Inferior parietal cortex (tissue), 1 donor: ENCODE results near the gene EFNA2.

Experiments
- DNase-seq: peaks from one replicate; pipeline ENCODE4 v3.0.0-alpha.2; 2016; ENCODE audit errors: extremely low spot score

The EFNA2 gene

DNA sequence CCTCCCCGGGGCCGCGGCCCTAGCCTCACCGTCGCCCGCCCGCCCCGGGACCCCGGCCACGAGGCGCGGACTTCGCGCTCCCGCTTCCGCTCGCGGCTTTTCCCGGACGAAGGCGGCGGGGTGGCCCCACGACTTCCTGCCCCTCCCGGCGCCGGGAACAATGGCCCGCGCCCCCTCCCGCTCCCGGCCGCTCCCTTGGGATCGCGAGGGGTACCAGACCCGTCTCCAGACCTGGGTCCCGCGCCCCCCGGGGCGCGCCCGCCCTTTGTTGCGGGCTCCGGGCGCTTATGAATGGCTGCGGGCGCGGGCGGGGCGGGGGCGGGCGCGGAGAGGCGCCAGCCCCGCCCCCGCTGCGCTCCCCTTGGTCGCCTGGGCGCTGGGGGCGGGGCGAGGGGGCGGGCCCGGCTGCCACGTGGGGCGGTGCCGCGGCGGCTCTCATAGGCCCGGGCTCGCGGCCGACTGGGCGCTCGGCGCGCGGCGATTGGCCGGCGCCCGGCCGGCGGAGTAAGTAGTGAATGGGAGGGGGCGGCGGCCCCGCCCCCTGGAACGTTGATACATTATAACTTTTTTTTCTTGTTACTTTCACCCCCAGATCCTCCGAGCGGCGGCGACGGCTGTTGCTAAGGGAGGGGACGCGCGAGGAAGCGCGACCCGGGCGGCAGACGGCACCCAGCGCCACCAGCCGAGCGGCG lies 36.2 kb upstream of the EFNA2 start:
- DNase-seq = peak; percentile 87

DNA sequence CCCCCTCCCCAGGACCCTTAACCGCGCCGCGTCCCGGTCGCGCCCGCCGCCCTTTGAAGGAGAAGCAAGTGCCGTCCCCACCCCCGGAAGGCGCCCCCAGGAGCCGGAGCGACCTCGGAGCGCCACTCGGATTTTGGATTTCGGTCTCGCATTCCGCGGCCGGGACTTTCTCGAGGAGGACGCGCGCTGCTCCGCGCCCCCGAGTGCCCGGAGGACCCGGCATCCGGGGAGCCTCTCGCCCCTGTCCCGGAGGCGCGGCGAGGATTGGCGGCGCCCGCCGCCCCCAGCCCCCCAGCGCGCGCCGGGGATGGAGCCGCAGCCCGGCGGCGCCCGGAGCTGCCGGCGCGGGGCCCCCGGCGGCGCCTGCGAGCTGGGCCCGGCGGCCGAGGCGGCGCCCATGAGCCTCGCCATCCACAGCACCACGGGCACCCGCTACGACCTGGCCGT lies 35.7 kb upstream of the EFNA2 start:
- no peak for DNase-seq

DNA sequence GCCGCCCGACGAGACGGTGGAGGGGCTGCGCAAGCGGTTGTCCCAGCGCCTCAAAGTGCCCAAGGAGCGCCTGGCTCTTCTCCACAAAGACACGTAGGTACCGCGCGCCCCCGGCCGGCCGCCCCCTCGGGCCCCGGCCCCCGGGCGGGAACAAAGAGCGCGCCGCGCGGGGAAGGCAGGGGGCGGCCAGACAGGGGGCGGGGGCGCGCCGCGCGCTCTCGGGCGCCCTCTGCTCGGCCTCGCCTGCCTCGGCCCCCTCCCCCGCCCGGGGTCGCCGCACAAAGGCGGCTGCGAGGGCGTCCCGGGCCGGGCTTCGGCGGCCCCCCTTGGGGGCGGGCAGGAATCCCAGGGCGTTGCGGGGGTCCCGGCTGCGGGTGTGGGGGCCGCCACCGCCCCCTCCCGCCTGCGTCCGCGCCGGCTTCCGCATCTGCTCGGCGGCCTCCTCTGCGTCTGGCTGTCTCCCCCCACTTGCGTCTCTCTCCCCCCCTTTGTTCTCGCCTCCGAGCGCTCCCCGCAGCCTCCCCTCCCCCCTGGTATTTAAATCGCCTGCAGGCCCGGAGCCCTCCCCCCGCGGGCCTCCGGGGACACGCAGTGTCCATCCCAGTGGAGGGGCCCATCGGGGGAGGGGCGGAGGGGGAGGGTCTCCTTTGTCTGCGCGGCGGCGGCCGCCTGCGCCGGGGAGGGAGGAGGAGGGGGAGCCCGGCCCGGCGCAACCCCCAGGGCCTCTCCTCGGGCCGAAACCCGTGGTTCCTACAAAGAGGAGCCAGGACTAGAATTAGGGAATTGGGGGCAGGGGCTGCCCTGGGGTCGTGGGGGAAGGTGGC lies 35.0 kb upstream of the EFNA2 start:
- DNase-seq = no peak

DNA sequence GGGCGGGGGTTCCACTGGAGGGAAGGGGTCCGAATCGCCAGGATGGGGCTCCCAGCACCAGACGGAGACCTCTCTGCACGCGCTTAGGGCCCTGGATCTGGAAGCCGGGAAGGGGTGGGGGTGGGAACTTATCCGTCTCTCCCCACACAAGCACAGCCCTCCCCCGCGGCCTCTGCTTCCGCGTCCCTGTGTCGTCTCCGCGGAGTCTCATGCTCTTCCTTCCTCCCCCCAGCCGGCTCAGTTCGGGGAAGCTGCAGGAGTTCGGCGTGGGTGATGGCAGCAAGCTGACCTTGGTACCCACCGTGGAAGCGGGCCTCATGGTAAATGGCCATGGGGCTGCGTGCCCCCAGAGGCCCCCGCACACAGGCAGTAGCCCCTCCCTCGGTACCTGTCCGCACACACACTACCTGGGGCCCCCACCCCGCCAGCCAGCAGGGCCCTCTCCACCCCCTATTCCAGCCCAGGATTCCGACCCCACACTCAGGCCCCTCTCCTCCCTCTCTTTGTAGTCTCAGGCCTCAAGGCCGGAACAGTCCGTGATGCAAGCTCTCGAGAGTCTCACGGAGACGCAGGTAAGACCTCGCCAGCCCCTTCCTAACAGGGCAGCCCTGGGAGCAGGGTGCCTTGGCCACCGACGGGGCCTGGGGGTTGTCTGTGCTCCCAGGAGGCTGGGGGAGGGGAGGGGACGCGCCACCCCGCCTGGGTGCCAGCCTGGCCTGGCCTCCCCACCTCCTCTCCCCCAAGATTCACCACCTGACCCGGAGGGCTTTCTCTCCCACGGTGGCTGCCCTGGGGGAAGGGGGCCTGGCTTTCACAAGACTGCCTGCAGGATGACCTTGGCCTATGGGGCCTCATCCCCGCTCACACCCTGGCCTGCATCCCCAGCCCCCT lies 34.1 kb upstream of the EFNA2 start:
- no peak for DNase-seq

DNA sequence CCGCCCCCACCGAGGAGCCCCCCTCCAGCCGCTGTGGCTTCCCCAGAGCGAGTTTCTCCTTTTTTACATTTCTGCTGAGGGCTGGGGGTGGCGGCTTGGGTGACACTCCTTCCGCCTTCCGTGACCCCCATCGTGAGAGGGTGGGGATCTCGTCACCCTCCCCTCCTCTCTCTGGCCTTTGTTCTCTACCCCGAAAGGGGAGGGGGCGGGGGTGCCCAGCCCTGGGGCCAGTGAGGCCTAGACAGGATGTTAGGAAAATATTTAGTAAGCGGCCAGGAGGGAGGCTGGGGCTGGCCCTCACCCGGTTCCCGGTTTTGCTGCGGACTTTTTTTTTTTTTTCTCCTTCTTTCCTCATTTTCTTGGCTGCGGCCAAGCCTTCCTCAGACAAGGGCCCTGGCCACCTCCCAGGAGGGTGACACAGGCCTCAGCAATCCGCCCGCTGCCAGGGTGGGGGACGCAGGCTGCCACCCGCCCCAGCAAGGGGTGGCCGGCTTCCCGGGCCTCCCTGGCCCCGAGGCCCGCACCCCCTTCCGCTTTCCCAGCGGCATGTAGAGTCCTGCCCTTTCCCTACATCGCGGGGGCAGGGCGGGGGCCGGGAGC lies 33.4 kb upstream of the EFNA2 start:
- no peak for DNase-seq

DNA sequence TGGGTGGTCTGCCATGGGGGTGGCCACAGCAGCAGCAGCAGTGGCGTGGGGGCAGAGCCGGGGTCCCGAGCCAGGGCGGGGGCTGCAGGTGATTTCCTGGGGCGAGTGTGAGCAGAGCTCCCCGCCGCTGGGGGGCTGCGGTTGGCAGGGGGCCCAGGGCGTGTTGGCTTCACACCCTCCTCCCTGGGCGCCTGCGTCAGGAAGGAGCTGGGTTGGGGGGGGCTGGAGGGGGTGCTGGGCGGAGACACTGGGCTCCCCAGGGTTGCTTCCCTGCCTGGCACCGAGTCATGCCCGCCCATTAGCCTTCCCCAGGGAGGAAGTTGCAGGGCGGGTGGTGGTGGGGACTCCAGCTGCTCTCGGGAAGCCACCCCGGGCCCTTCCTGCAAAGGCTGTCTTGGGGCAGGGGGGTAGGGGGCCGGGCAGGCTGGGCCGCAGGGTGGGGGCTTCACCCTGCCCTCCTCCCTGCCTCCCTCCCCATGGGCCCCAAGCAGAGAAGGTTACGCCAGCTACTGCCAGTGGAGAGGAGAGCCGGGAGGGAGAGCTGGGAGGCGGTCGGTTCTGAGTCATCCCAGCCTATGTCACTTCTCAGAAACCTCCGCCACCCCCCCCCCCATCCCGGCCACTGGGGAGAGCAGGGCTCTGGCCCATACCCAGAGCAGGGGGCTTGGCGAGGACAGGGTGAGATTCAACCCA lies 32.7 kb upstream of the EFNA2 start:
- no peak for DNase-seq

DNA sequence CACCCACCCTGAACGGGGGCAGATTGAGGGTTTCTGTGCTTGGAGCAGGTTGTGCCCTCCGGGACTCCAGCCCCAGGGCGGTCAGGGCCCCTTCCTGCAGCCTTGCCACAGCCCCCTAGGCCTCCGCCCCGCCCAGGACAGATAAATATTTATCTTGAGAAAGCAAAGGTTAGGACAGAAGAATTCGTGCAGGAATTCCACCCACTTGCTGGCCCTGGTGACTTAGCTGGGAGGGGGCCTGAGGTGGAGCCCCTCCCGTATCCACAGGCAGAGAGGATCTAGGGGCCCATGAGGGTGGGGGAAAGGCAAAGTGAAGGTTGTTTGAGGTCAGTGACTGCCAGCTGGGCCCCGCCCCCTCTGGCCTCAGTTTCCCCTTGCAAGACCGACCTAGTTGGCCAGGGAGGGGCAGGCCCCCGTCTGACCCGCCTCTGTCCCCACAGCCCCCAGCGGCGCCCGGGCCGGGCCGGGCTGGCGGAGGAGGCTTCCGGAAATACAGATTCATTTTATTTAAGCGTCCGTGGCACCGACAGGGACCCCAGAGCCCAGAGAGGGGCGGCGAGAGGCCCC lies 32.1 kb upstream of the EFNA2 start:
- DNase-seq = no peak

DNA sequence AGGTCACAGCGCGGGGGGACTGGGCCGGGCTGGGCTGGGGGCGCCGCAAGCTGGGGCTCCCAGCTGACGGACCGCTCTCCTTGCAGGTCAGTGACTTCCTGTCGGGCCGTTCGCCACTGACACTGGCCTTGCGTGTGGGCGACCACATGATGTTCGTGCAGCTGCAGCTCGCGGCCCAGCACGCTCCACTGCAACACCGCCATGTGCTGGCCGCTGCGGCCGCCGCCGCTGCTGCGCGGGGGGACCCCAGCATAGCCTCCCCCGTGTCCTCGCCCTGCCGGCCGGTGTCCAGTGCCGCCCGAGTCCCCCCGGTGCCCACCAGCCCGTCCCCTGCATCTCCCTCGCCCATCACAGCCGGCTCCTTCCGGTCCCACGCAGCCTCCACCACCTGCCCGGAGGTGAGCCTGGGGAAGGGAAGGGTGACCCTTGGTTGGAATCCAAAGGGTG lies 31.6 kb upstream of the EFNA2 start:
- no peak for DNase-seq

DNA sequence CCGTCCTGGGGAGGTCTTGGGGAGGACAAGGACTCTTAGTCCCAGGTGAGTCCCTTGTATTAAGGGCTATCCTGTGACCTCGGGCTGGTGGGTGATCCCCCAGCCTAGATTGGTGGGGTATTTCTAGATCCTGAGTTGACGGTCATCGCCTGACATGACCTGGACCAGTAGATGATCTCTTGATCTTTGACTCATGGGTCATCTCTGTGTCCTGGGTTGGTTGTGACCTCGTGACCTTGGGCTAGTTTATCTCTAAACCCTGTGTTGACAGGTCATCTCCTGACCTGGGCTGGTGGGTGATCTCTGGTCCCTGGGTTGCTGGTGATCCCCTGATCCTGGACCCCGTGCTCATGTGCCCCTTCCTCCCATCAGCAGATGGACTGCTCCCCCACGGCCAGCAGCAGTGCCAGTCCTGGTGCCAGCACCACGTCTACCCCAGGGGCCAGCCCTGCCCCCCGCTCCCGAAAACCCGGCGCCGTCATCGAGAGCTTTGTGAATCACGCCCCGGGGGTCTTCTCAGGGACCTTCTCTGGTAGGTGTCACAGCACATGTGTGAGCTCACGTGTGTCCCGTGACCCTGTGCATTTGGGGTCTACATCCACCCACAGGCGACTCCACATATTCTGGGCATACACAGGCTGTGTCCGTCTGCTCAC lies 31.0 kb upstream of the EFNA2 start:
- no peak for DNase-seq

DNA sequence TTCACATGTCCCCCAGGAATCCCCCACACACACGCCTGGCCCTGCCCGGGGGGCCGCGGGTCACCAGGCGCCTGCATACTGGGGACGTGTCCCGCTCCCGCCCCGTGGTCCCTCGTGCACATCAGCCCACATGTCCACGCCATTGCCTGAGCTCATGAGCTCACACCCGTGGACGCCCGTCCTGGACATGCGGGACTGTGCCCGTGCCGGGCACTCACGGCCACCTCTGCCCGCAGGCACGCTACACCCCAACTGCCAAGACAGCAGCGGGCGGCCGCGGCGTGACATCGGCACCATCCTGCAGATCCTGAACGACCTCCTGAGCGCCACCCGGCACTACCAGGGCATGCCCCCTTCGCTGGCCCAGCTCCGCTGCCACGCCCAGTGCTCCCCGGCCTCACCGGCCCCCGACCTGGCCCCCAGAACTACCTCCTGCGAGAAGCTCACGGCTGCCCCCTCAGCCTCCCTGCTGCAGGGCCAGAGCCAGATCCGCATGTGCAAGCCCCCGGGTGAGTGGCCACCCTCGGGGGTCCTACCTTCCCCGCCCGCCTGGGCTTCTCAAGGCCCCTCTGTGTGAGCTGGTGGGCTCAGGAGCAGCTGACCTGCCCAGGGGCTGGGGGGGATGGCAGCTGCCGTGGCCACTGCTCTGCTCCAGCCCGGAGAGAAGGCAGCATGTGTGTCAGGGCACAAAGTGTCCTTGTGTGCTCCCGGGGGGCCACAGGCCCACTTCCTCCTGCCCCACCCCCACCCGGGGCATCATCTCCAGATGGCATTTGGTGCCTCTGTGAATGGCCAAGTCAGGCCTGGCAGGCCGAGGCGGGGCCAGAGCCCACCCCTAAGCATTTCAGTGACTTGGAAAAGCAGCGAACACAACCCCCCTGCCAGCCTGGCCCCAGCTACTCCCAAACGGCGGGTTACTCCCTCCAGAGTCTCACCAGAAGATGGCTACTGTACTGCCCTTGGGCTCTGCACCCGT lies 30.2 kb upstream of the EFNA2 start:
- no peak for DNase-seq

DNA sequence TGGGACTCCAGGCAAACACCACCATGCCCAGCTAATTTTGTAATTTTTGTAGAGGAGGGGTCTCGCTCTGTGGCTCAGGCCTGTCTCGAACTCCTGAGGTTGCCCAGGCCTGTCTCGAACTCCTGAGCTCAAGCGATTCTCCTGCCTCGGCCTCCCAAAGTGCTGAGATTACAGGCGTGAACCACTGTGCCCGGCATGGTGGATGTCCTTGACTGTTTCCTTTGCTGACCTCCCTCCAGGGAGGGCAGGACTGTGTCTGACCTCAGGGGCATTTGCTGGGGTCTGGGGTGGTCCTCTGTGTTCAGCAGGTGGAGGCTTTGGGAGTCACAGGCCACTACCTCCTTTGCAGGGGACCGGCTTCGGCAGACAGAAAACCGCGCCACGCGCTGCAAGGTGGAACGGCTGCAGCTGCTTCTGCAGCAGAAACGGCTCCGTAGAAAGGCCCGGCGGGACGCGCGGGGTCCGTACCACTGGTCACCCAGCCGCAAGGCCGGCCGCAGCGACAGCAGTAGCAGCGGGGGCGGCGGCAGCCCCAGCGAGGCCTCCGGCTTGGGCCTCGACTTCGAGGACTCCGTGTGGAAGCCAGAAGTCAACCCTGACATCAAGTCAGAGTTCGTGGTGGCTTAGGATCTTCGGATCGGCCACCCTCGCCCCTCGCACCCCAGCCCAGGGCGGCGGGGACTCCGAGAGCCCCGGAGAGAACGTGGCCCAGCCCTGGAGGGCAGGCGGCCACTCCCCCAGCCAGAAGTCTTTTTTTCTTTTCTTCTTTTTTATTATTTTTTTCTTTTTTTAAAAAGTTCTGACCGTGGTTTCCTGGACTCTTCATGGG lies 28.8 kb upstream of the EFNA2 start:
- DNase-seq = no peak

DNA sequence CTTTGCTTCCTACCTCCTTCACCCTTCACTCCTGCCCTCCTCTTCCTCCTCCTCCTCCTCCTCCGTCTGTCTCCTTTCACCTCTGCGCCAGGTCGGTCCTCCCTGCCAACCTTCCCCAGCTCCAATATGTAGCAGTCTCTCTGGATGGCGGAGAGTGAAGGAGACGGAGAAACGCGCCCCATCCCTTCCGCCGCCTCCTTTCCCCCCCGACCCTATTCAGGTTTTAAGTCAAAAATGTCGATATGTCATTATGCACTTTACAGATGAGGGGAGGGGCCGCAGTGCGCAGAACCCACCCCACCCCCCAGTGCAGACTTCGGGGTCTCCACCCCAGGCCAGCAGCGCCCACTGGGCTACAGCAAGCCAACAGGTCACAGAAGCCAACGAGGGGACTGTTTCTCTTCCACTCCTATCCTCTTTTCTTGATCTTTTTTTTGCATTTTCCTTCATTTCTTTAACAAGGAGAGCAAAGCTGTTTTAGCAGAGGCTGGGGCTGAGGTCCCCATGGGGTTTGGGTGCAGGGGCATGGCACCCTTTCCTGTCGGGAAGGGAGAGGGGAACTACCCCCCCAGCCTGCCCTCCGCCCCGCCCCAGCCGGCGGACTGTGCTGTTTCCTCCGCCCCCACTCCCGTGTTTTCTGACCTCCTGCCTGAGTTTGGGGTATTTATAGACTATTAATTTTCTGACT lies 28.1 kb upstream of the EFNA2 start:
- no peak for DNase-seq

DNA sequence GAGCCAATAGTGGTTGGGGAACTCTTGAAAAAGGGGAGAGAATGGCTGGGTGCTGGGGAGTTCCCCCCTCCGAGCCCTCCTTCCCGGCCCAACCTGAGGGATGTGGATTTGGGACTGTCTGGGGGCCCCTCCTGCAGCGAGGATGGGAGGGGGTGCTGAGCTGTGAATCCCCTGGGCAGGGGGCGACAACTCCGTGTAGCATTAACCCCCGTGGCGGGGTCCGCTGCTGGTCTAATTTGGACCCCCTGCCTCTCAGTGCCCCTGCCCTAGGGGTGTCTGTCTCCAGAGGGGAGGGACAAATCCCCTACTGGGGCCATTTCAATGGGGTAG lies 27.5 kb upstream of the EFNA2 start:
- DNase-seq = no peak

DNA sequence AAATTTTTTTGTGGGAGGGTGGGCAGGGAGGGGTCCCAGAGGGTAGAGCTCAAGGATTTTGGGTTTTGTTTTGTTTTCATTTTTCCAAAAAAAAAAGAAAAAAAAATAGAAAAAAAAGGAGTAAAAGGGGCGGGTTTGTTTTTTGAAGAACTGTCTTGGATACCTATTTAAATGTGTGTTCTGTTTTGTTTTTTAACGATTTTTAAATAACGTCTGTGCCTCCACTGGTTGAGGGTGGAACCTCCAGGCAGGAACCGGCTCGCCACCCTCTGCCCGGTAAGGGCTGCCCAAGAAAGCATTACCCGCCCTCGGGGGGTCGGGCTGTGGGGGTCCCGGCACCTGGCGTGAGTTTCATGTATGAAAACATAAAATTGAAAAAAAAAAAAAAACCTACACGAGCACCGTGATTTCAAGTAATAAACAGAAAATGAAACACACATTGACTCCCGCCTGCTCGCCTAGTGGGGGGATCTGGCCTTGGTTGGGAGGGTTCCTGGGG lies 26.9 kb upstream of the EFNA2 start:
- DNase-seq = no peak

DNA sequence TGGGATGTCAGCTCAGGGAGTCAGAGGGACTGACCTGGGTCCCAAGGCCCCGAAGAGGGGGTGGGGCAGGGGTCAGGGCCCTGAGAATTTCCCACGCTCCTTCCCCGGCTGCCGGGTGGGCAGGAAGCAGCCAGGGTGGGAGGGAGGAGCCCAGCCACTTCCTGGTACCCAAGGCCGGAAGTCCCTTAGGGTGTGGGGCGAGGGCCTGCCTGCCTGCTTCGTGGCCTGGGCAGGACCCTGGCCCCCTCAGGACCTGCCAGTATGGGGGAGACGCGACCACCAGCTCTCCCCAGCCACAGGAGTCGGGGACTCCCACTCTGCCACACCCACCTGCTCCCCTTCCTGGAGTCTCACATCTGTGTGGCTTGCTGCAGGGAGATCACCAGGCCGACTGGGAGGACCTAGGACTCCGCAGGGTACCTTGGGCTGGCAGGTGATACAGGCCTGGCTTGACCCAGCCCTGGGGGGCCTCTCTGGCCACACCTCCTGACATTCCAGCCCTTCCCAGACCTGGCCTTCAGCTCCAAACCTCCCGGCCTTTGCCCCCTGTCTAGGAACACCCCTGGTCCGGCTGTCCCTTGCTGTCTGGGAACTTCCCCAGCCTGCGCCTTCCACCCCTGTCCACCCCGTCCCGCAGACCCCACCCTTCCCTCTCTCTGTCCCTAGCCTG lies 26.3 kb upstream of the EFNA2 start:
- no peak for DNase-seq

DNA sequence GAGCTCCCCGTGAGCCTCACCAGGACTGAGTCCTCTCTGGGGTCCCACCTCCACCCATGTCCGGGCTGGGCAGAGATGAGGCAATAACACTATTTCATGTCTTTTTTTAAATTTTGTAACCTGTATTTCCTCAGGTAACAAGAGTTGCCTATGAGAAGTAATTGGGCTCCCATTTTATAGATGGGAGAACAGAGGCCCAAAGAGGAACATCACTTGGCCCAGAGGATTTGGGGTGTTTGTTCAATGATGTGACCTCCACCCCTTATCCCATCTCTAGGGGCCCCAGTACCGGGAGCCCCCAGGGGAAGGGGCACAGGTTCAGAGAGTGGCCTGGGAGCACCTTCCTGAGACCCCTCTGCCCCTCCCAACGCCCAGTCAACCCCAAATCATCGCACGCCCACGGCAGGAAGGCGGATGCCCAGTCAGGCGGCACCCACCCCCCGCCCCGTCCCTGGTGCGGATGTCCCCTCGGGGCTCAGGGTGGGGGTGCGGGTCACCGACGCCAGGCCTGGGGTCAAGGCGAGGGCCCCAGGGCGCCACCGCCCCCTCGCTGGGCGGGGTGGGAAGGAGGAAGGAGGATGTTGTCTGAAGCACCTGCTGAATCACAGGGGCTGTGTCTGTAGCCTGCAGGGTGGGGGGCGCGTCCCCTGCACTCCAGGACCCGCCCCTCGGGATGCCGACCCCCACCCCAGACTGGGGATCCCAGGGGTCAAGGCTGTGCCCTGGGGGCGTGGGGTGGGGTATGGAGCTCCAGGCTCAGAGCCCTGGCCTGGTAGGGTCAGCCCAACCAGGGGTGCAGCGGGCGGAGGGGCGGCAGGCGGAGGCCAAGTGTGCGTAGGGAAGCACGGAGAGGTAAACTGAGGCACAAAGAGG lies 25.6 kb upstream of the EFNA2 start:
- DNase-seq = no peak
